Measurements from ENCODE around the gene DOCK3. TPM values are rescaled to one million over a fixed set of nuclear protein-coding genes. Genes with fewer than 3 reads are reported as not detected.

DOCK3 gene
- total RNA-seq, 4 donors from 2014 or later, result 4.0 to 6.3 (median 5.8) TPM

- TF ChIP-seq POLR2A (IDR thresholded peaks at IDR 0.05), result no peak
- TF ChIP-seq, protein P1, sequence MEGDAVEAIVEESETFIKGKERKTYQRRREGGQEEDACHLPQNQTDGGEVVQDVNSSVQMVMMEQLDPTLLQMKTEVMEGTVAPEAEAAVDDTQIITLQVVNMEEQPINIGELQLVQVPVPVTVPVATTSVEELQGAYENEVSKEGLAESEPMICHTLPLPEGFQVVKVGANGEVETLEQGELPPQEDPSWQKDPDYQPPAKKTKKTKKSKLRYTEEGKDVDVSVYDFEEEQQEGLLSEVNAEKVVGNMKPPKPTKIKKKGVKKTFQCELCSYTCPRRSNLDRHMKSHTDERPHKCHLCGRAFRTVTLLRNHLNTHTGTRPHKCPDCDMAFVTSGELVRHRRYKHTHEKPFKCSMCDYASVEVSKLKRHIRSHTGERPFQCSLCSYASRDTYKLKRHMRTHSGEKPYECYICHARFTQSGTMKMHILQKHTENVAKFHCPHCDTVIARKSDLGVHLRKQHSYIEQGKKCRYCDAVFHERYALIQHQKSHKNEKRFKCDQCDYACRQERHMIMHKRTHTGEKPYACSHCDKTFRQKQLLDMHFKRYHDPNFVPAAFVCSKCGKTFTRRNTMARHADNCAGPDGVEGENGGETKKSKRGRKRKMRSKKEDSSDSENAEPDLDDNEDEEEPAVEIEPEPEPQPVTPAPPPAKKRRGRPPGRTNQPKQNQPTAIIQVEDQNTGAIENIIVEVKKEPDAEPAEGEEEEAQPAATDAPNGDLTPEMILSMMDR (IDR thresholded peaks at IDR 0.05), result no peak
- TF ChIP-seq EP300 (IDR thresholded peaks at IDR 0.05), result no peak
- DNase-seq (ENCODE audit: low spot score in 2 of 2), result no peak
- no peaks in the 10 kb centered on the region for H3K4me1 ChIP-seq
- H3K4me3 ChIP-seq, result no peak overlapping the region
- H3K27me3 ChIP-seq, result no peaks in the 10 kb centered on the region
- no peak overlapping the region for H3K27ac ChIP-seq
- H3K36me3 ChIP-seq, result no peaks in the 10 kb centered on the region
- WGBS, 2 donors, result 47 to 55% methylated on average over 4 of the region's 4 CpGs
- peaks cover 0 to 11% (median 0%) of the 10 kb centered on the region in 4 donors for H3K9me3 ChIP-seq
Observed at GRCh38 chr3:50708620-50709019, 33.9 kb downstream of the DOCK3 start.

DNA sequence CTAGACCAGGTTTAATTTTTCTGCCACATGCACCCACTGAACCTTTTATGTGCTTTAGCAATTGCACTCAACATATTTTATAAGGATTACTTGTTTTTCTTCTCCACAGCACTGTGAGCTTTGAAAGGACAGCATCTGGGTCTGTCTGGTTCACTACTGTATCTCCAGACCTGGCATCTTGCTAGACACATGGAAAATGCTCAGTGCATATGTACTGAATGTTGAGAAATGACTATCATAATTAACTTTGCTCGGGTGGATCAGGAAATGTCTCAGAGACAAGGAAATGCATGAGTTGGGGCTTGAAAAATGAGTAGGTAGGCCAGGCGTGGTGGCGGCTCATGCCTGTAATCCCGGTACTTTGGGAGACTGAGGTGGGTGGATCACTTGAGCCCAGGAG is 40.2 kb downstream of the DOCK3 start:
- Histone ChIP-seq H3K27me3 (no peaks in the 10 kb centered on the region), H3K4me1 (no peaks in the 10 kb centered on the region), H3K36me3 (no peaks in the 10 kb centered on the region), H3K9me3 (no peaks in the 10 kb centered on the region), H3K4me3 (no peak overlapping the region), H3K27ac (no peak overlapping the region)
- WGBS, 2 donors, result 49 to 68% methylated on average over 4 of the region's 4 CpGs
- TF ChIP-seq, protein P1 (IDR thresholded peaks at IDR 0.05), result no peak
- no peak for TF ChIP-seq EP300 (IDR thresholded peaks at IDR 0.05)
- no peak for TF ChIP-seq POLR2A (IDR thresholded peaks at IDR 0.05)
- DNase-seq (ENCODE audit: low spot score in 2 of 2), result peak in 1 of 2 donors; percentile 5

- Histone ChIP-seq H3K4me1 (no peaks in the 10 kb centered on the region), H3K27ac (no peak overlapping the region), H3K9me3 (no peaks in the 10 kb centered on the region), H3K36me3 (no peaks in the 10 kb centered on the region), H3K4me3 (no peak overlapping the region), H3K27me3 (no peaks in the 10 kb centered on the region)
- no peak for TF ChIP-seq POLR2A (IDR thresholded peaks at IDR 0.05)
- TF ChIP-seq, protein P1 (IDR thresholded peaks at IDR 0.05), result no peak
- no peak for TF ChIP-seq EP300 (IDR thresholded peaks at IDR 0.05)
- 86 to 87% methylated on average over 4 of the region's 4 CpGs for WGBS, 2 donors
- DNase-seq (ENCODE audit: low spot score in 2 of 2), result no peak
Observed at GRCh38 chr3:50724831-50725230, 50.1 kb downstream of the DOCK3 start.

DNA sequence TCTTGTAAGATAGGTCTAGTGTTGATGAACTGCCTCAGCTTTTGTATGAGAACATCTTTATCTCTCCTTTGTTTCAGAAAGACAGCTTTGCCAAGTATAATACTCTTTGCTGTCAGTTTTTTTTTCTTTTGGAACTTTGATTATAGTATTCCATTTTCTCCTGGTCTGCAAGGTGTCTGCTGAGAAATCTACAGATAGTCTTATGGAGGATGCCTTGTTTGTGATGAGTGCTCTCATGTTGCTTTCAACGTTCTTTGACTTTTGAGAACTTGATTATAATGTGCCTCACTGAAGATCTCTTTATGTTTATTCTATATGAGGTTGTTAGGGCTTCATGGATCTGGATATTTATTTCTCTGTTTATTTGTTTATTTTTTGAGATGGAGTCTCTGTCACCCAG is 60.3 kb downstream of the DOCK3 start:
- no peak for TF ChIP-seq EP300 (IDR thresholded peaks at IDR 0.05)
- 38 to 90% methylated on average over 1 of the region's 1 CpG for WGBS, 2 donors
- Histone ChIP-seq H3K4me3 (no peak overlapping the region), H3K27ac (no peak overlapping the region), H3K27me3 (no peaks in the 10 kb centered on the region), H3K4me1 (no peaks in the 10 kb centered on the region), H3K36me3 (no peaks in the 10 kb centered on the region), H3K9me3 (peaks cover 0 to 28% (median 0%) of the 10 kb centered on the region in 4 donors)
- DNase-seq (ENCODE audit: low spot score in 2 of 2), result no peak

DNA sequence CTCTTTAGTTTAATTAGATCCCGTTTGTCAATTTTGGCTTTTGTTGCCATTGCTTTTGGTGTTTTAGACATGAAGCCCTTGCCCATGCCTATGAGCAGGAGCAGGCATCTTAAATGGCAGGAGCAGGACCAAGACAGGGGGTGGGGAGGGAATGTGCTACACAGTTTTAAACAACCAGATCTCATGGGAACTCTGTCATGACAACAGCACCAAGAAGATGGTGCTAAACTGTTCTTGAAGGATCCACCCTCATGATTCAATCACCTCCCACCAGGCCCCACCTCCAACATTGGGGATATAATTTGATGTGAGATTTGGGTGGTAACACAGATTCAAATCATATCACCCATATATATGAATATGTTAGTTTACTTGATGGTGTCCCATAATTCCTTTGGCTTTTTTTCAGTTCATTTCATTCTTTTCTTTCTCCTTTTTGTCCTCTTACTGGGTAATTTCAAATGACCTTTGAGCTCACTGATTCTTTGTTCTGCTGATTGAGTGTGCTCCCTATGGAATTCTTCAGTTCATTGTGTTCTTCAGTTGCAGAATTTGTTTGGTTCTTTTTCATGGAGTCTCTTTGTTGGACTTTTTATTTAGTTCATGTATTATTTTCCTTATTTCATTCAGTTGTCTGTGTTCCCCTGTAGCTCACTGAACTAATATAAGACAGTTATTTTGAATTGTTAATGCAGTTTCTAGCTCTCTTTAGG is 62.6 kb downstream of the DOCK3 start:
- 84 to 96% methylated on average over 1 of the region's 1 CpG for WGBS, 2 donors
- DNase-seq (ENCODE audit: low spot score in 2 of 2), result no peak
- H3K4me1 ChIP-seq, result no peaks in the 10 kb centered on the region
- no peak overlapping the region for H3K4me3 ChIP-seq
- TF ChIP-seq, protein P1 (IDR thresholded peaks at IDR 0.05), result no peak
- no peaks in the 10 kb centered on the region for H3K36me3 ChIP-seq
- peaks cover 0 to 28% (median 0%) of the 10 kb centered on the region in 4 donors for H3K9me3 ChIP-seq
- H3K27ac ChIP-seq, result peak overlapping the region in 1 of 4 donors; percentile 27
- no peaks in the 10 kb centered on the region for H3K27me3 ChIP-seq
